HK-2 (cell line): ENCODE data around the gene ZNHIT2.
A peak's percentile ranks its signal among the peaks of the same experiment; 100 is the strongest.

Experiments
- DNase-seq: peaks from one replicate; pipeline ENCODE4 v3.0.0-alpha.2; 2018; ENCODE audit not compliant: unreplicated experiment

Gene ZNHIT2

DNA sequence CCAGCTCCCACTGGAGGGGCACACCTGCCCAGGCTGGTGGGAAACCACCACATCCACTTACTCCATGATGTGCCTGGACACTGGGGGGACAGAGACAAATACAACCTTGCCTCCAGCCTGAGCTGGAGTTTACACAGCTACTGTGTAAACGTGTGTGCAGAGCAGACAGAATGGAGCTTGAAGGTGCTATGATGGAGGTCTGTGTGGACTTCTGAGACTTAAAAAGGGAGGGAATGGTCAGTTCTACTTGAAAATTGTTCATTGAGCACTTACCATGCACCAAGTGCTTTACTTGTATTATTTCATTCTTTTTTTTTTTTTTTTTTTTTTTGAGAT, 44.9 kb downstream of the ZNHIT2 start:
- DNase-seq: no peak

DNA sequence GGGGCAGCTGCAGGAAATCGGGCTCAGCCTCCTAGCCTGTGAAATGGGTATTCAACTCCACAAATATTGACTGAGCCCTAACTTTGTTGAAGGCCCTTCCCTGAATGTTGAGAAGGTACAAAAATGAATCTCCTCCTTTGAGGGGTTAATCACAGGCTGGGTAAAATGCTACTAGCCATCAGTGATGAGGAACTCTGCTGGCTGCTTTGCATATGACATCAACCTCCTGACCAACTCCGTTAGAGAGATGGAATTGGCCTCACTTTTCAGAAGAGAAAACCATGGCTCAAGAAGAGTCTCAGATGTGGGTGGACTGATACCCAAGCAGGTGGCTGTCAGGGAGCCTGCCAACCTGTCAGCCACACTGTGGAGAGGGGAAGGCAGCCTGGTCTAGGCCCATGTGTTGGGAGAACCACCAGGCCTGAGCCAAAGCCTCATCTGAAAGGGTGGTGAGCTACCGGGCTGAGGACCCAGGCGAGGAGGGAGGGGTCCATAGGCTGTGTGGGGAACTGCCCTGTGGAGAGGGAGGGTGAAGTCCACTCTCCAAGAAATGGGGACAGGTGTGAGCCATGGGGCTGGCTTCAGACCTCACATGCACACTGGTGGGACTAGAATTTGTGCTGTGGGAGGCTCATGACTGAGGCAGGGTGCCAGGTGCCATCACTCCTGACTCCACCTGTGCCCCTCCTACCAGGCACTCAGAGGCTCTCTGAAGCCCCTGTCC, 45.4 kb downstream of the ZNHIT2 start:
- no peak for DNase-seq

DNA sequence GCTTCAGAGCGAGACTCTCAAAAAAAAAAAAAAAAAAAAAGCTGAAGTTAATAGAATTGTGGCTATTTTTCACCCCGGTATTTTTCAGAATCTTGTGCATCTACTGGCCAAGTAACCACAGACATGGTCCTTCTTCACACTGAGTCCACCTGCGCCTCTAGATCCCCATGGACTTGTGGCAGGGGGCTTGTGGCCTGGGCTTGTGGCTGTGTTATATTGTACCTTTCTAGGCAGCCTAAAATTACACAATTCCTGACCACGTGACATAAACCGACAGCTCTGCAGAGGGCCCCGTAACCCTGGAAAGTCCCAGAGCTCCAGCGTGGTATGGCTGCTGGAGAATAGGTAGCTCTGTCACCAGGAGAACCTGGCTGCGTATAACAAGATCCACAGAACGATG, 48.3 kb downstream of the ZNHIT2 start:
- DNase-seq: peak; percentile 5

DNA sequence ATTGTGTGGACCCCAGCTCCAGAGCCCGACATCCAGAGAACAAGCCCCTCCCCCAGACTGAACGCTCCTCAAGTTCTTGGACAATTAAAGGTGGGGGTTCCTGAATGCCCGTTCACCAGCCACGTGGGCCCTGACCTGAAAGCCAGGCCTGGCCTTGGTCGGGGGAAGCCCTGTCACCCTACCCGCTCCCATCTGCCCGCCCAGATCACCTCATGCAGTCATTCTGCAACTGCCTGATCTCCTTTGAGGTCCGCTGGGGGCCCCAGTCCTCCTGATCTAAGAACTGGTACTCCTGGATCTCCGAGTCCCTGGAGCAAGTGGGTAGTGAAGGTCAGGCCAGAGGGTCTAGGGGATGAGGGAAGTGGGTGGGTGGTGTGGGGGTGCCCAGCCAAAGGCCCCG, 50.1 kb downstream of the ZNHIT2 start:
- no peak for DNase-seq

DNA sequence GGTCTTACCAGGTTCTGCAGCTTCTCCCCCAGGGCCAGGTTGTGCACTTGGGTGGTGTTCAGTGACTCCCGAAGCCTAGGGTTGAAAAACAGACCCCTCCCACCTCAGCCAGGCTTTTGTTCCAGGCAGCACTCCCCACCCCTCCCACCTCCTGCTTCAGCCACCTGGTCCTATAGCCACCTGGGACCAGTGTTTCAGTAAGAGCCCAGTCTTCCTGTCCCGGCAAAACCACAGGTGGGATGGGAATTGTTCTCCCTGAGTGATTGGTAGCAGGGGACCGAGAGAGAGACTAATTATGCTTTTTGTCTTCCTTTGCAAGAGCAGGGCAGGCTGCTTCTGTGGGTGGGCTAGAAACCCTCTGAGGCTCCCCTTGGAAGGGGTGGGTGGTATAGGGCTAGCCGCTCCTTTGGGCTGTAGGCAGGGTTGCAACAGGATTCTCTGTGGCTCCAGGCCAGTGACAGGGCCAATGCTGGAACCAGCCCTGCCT, 50.7 kb downstream of the ZNHIT2 start:
- DNase-seq: no peak
